IPS DF 6.9 (cell line): Measurements from ENCODE around the gene COX4I1.

Experiments used
- DNase-seq: peaks from one replicate; pipeline ENCODE4 v3.0.0-alpha.2; 2013; ENCODE audit warnings: low read depth, low spot score
- H3K27ac ChIP-seq: one replicate; pipeline ENCODE4 v1.5.1; 2013; ENCODE audit warnings: low read length, control low read depth
- H3K27me3 ChIP-seq: 2 replicates; pipeline ENCODE4 v1.6.1; 2013; ENCODE audit warnings: mild to moderate bottlenecking, low read length; ENCODE audit not compliant: control insufficient read depth, insufficient read depth
- H3K36me3 ChIP-seq: 2 replicates; pipeline ENCODE4 v1.6.1; 2013; ENCODE audit warnings: low read length; ENCODE audit not compliant: control insufficient read depth, insufficient read depth
- H3K4me1 ChIP-seq: 2 replicates; pipeline ENCODE4 v1.6.1; 2013; ENCODE audit warnings: low read length; ENCODE audit not compliant: control insufficient read depth, insufficient read depth
- H3K4me3 ChIP-seq: 2 replicates; pipeline ENCODE4 v1.5.1; 2013; ENCODE audit warnings: mild to moderate bottlenecking, low read length
- H3K9me3 ChIP-seq: 2 replicates; pipeline ENCODE4 v1.6.1; 2013; ENCODE audit warnings: low read length, inconsistent platforms; ENCODE audit not compliant: control insufficient read depth, insufficient read depth
- WGBS: extraction: QIAGEN DNeasy Blood & Tissue Kit; methylation state at CpG from one replicate; pipeline ENCODE4 v1.1.7; 2013; ENCODE audit warnings: mixed read lengths, missing lambda C conversion rate; ENCODE audit not compliant: insufficient read length, insufficient coverage; 5-methylcytosine and 5-hydroxymethylcytosine counted together

Gene COX4I1

GRCh38 chr16:85782451-85782850, 17.0 kb upstream of the COX4I1 start:
- no CpG with 5 or more reads among the region's 6 CpGs for WGBS
- Histone ChIP-seq H3K4me3 (no peak overlapping the region), H3K9me3 (no peaks in the 10 kb centered on the region), H3K36me3 (peaks cover 31% of the 10 kb centered on the region), H3K27me3 (no peaks in the 10 kb centered on the region), H3K4me1 (no peaks in the 10 kb centered on the region), H3K27ac (no peak overlapping the region)
- DNase-seq: no peak

- Histone ChIP-seq H3K27me3 (no peaks in the 10 kb centered on the region), H3K4me1 (no peaks in the 10 kb centered on the region), H3K4me3 (no peak overlapping the region), H3K27ac (no peak overlapping the region), H3K9me3 (no peaks in the 10 kb centered on the region), H3K36me3 (peaks cover 33% of the 10 kb centered on the region)
- DNase-seq: no peak
- WGBS: no CpG with 5 or more reads among the region's 8 CpGs
Observed at GRCh38 chr16:85783441-85783840, 16.1 kb upstream of the COX4I1 start.

- no CpG with 5 or more reads among the region's 2 CpGs for WGBS
- H3K4me1 ChIP-seq: no peaks in the 10 kb centered on the region
- H3K4me3 ChIP-seq: no peak overlapping the region
- H3K27me3 ChIP-seq: no peaks in the 10 kb centered on the region
- no peaks in the 10 kb centered on the region for H3K9me3 ChIP-seq
- H3K36me3 ChIP-seq: peaks cover 26% of the 10 kb centered on the region
- H3K27ac ChIP-seq: no peak overlapping the region
- DNase-seq: no peak
Observed at GRCh38 chr16:85784813-85785212, 14.7 kb upstream of the COX4I1 start.

GRCh38 chr16:85785927-85786326, 13.6 kb upstream of the COX4I1 start:
- H3K4me3 ChIP-seq: no peak overlapping the region
- H3K27ac ChIP-seq: no peak overlapping the region
- no peaks in the 10 kb centered on the region for H3K4me1 ChIP-seq
- no CpG with 5 or more reads among the region's 2 CpGs for WGBS
- H3K27me3 ChIP-seq: no peaks in the 10 kb centered on the region
- no peaks in the 10 kb centered on the region for H3K9me3 ChIP-seq
- DNase-seq: no peak
- H3K36me3 ChIP-seq: peaks cover 20% of the 10 kb centered on the region

GRCh38 chr16:85788819-85789218, 10.7 kb upstream of the COX4I1 start:
- Histone ChIP-seq H3K4me1 (no peaks in the 10 kb centered on the region), H3K4me3 (no peak overlapping the region), H3K36me3 (peaks cover 21% of the 10 kb centered on the region), H3K9me3 (no peaks in the 10 kb centered on the region), H3K27ac (no peak overlapping the region), H3K27me3 (no peaks in the 10 kb centered on the region)
- DNase-seq: no peak
- no CpG with 5 or more reads among the region's 11 CpGs for WGBS

GRCh38 chr16:85789773-85790172, 9.7 kb upstream of the COX4I1 start:
- H3K27ac ChIP-seq: no peak overlapping the region
- H3K4me1 ChIP-seq: no peaks in the 10 kb centered on the region
- peaks cover 21% of the 10 kb centered on the region for H3K36me3 ChIP-seq
- WGBS: no CpG with 5 or more reads among the region's 6 CpGs
- H3K4me3 ChIP-seq: no peak overlapping the region
- DNase-seq: no peak
- H3K9me3 ChIP-seq: no peaks in the 10 kb centered on the region
- H3K27me3 ChIP-seq: no peaks in the 10 kb centered on the region

GRCh38 chr16:85793662-85794298, 5.7 kb upstream of the COX4I1 start:
- no peaks in the 10 kb centered on the region for H3K27me3 ChIP-seq
- H3K36me3 ChIP-seq: peaks cover 16% of the 10 kb centered on the region; the same call in 1 of the 2 replicates
- H3K27ac ChIP-seq: no peak overlapping the region
- H3K9me3 ChIP-seq: no peaks in the 10 kb centered on the region
- no peak overlapping the region for H3K4me3 ChIP-seq
- DNase-seq: no peak
- WGBS: no CpG with 5 or more reads among the region's 5 CpGs
- H3K4me1 ChIP-seq: no peaks in the 10 kb centered on the region

- no CpG with 5 or more reads among the region's 8 CpGs for WGBS
- DNase-seq: no peak
- no peaks in the 10 kb centered on the region for H3K4me1 ChIP-seq
- peaks cover 16% of the 10 kb centered on the region; the same call in 1 of the 2 replicates for H3K36me3 ChIP-seq
- H3K27me3 ChIP-seq: no peaks in the 10 kb centered on the region
- H3K27ac ChIP-seq: no peak overlapping the region
- no peaks in the 10 kb centered on the region for H3K9me3 ChIP-seq
- no peak overlapping the region for H3K4me3 ChIP-seq
Observed at GRCh38 chr16:85794696-85795095, 4.8 kb upstream of the COX4I1 start.

- no CpG with 5 or more reads among the region's 6 CpGs for WGBS
Observed at GRCh38 chr16:85796152-85796551, 3.3 kb upstream of the COX4I1 start.

GRCh38 chr16:85796599-85796998, 2.9 kb upstream of the COX4I1 start:
- Histone ChIP-seq H3K4me3 (no peak overlapping the region), H3K9me3 (no peaks in the 10 kb centered on the region), H3K27ac (no peak overlapping the region), H3K4me1 (no peaks in the 10 kb centered on the region), H3K36me3 (peaks cover 16% of the 10 kb centered on the region), H3K27me3 (no peaks in the 10 kb centered on the region)
- no peak for DNase-seq
- 100% methylated on average over 2 of the region's 7 CpGs for WGBS

More at GRCh38 chr16:85796152-85796551, 3.3 kb upstream of the COX4I1 start:
- H3K4me3 ChIP-seq: no peak overlapping the region
- H3K36me3 ChIP-seq: peaks cover 16% of the 10 kb centered on the region; the same call in 1 of the 2 replicates
- H3K27me3 ChIP-seq: no peaks in the 10 kb centered on the region
- H3K27ac ChIP-seq: no peak overlapping the region
- no peak for DNase-seq
- H3K9me3 ChIP-seq: no peaks in the 10 kb centered on the region
- no peaks in the 10 kb centered on the region for H3K4me1 ChIP-seq

- no peaks in the 10 kb centered on the region for H3K27me3 ChIP-seq
- H3K36me3 ChIP-seq: peaks cover 16% of the 10 kb centered on the region
- no peak for DNase-seq
- H3K4me1 ChIP-seq: no peaks in the 10 kb centered on the region
- no CpG with 5 or more reads among the region's 17 CpGs for WGBS
- peak overlapping the region; percentile 96; the same call in 1 of the 2 replicates for H3K4me3 ChIP-seq
- no peak overlapping the region for H3K27ac ChIP-seq
- no peaks in the 10 kb centered on the region for H3K9me3 ChIP-seq
Observed at GRCh38 chr16:85798283-85798776, 1.2 kb upstream of the COX4I1 start.
